GM12891 (cell line): ENCODE results near the gene SERPINB6.
"Not testable (repeated sequence)": the region's sequence is repeated elsewhere in the genome, so short reads cannot be mapped to it uniquely, and the experiment has no call there.

Experiments
- POLR2A ChIP-seq: IDR thresholded peaks from 2 replicates; pipeline ENCODE4 v1.6.1; 2011; ENCODE audit warnings: low read depth, low read length, control low read depth
- POLR2AphosphoS5 ChIP-seq: IDR thresholded peaks from 2 replicates; pipeline ENCODE4 v1.6.1; 2011; ENCODE audit warnings: low read depth, low read length, control low read depth
- POU2F2 ChIP-seq: IDR thresholded peaks from 2 replicates; pipeline ENCODE4 v1.6.1; 2011; ENCODE audit warnings: low read depth, mild to moderate bottlenecking, control low read depth, low read length, moderate library complexity
- SPI1 ChIP-seq: IDR thresholded peaks from 2 replicates; pipeline ENCODE4 v1.6.1; 2011; ENCODE audit warnings: low read depth, low read length, control low read depth
- TAF1 ChIP-seq: IDR thresholded peaks from 2 replicates; pipeline ENCODE4 v1.6.1; 2011; ENCODE audit warnings: low read depth, low read length, control low read depth

DNA sequence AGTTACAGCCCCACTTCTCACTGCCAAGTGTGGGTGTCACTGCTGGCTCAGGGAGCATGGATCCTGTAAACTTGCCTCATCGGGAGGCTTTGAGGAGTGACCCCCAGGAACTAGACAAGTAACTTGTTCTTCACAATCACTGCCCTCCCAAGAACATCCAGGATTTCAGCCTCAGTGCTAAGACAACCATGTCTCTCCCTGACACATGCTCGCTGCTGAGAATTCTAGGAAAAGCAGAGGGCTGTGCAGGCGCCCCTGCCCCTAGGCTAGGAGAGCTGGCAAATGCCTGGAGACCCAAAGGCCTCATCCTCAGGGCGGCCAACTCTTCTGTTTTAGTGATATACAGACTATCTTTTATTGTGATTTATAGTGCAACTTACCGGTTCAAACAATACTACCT is 31.9 kb upstream of the SERPINB6 start:
- not testable (repeated sequence) for TF ChIP-seq POLR2AphosphoS5, TAF1, POLR2A, SPI1, POU2F2
